NOMO-1 (cell line): ENCODE results near the gene SLCO3A1.

Source experiments
- DNase-seq, 2 experiments: peaks; one replicate each; lab custom pipeline; 2025; ENCODE audit not compliant: unreplicated experiment in 2 of 2; lab: John Stamatoyannopoulos, UW

The SLCO3A1 gene

GRCh38 chr15:92082006-92082843 lies 228.7 kb downstream of the SLCO3A1 start:
- DNase-seq, result peak; percentile 11 to 54

- no peak for DNase-seq
These were observed 229.7 kb downstream of the SLCO3A1 start for GRCh38 chr15:92083190-92083589.

GRCh38 chr15:92087211-92087610 lies 233.7 kb downstream of the SLCO3A1 start:
- no peak for DNase-seq

- no peak for DNase-seq
These were observed 237.7 kb downstream of the SLCO3A1 start for GRCh38 chr15:92091155-92091734.

DNA sequence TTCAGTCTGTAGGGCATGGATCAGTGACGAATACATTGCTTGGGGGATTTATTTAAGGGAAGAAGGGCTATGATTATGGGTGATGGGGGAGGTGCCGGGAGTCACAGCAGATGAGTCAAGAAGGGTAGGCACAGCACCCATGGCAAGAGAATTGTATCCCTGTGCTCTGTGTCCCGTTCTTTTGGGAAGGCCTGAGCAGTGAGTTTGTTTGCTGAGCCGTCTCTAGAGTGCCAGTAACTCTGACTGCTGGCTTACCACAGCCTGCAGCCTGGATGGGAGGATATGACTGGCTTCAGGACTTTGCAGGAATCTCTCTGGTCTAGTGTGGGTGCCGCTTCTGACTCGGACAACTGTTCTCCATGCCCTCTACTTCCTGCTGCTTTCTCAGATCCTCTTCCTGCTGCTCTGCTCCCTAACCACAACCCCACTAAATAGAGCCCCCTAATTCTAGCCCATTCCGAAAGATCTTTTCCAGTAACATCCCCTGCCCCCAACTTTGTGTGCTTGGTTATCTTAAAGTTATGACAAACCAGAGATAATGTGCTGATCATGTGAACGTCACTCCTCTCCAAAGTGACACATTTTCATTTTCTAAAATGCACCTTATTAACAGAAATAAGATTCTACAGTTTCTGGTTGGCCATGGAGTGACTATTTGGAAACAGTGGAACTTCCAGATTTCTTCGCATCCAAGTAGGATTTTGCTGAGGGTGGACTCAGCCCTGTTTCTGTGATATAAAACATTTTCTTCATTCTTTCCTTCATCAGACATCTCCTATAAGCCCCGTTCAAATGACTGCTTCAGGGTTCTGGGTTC lies 239.0 kb downstream of the SLCO3A1 start:
- no peak for DNase-seq

- peak; percentile 30 to 60 for DNase-seq
These were observed 242.2 kb downstream of the SLCO3A1 start for GRCh38 chr15:92095693-92096092.

- peak; percentile 7 to 51 for DNase-seq
These were observed 244.1 kb downstream of the SLCO3A1 start for GRCh38 chr15:92097474-92098178.

- no peak for DNase-seq
These were observed 245.4 kb downstream of the SLCO3A1 start for GRCh38 chr15:92098869-92099268.

DNA sequence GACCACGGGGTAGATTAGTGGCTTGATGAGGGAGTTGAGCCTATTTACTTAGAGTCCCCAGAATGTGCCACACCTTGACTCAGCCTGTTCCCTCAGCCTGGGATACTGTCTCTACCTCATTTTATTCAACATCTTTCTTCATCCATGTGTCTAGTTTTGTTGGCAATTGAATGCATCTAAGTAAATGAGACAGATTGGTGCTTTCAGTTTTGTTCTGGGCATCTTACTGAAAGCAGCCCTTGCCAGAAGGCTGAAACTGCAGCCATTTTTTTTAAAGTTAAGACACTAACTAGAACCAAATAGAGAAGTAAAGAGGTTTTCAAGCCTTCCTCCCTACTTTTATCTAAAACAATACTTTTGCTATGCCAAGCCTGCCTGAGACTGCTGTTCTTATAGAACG lies 246.8 kb downstream of the SLCO3A1 start:
- no peak for DNase-seq

- DNase-seq, result no peak
These were observed 247.2 kb downstream of the SLCO3A1 start for GRCh38 chr15:92100751-92101150.

DNA sequence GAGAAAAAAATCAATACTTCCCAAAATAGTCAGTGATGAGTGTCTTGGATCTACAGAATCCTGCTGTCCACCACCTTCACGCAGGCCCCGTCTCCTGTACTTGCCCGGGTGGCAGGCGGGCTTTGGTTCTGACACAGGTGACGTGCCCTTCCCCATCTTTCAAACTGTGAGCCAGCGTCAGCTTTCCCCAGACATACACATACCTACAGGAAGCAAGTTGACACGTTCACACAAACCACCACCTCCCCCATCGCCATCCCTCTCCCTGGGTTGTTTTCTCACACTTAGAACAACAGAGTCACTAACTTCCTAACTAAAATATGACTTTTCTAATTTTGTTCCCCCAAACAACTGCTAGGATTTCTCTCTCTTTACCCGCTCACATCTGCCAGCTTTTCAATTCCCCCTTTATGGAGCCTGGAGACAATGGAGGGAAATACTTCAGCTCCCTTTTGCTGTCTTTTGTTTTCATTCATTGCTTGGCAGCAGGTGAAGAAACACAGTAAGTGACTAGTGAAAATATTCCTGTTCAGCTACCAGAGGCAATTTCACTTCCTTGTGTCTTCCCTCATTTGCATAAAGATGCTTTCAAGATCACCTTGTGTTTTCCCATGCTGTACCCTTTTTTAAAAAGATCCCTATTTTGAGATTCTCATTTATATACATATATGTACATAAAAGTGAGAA lies 248.3 kb downstream of the SLCO3A1 start:
- DNase-seq, result no peak

- DNase-seq, result no peak
These were observed 248.9 kb downstream of the SLCO3A1 start for GRCh38 chr15:92102395-92102755.

- DNase-seq, result no peak
These were observed 250.6 kb downstream of the SLCO3A1 start for GRCh38 chr15:92104072-92104471.

DNA sequence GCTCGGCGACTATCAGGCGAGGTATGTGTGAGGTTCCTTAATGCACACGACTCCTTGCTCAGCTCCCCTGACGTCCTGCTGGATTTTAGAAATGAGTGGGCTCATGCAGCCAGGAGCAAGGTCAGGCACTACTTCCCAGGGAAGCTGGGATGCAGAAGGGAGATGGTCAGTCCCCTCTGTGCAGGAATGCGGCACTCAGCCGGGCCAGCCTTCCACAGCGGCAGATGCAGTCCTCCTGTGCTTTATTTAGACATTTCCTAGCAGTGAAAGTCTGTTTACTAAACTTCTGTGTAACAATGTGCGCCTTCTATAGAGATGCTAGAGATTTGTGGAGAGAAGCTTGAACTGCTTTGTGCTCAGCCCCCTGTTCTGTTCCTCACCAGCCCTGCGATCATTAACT lies 252.1 kb downstream of the SLCO3A1 start:
- DNase-seq, result no peak

GRCh38 chr15:92107510-92107909 lies 254.0 kb downstream of the SLCO3A1 start:
- DNase-seq, result no peak

- no peak for DNase-seq
These were observed 255.8 kb downstream of the SLCO3A1 start for GRCh38 chr15:92109191-92109873.

DNA sequence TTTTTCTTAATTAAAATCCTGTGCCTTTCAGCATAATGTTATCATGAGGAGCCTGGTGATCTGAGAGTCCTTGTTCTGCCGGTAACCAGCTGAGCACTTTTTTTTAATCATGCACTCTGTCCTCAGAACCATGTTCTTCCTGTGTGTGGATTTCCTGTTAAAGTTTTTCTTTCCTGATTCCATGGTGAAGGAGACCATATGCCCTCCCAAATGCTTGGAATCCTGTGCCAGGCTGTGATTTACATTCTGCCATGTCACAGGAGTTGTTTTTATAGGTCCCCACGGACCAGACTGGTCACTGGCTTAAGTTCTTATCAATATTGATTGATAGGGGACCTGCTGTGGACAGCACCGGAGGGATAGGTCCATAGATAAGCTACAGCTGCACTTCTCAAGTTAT lies 257.8 kb downstream of the SLCO3A1 start:
- no peak for DNase-seq

DNA sequence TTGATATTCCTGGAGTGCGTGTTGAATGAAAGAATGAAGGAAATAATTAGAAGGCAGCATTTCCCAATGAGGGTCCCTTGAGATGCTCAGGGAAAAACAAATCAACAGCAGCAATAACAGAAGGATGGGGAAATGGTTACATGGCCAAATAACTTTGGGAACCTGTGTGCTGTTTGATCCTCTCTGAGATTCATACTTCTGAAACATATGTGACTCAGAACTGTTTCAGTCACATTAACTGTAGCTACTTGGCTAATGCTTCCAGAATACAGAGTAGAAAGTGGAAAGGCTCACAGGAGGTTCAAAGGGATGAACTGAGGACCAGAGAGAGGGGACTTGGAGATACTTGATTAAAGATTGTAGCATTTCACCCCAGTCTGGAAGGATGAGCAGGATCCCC lies 258.2 kb downstream of the SLCO3A1 start:
- DNase-seq, result no peak

DNA sequence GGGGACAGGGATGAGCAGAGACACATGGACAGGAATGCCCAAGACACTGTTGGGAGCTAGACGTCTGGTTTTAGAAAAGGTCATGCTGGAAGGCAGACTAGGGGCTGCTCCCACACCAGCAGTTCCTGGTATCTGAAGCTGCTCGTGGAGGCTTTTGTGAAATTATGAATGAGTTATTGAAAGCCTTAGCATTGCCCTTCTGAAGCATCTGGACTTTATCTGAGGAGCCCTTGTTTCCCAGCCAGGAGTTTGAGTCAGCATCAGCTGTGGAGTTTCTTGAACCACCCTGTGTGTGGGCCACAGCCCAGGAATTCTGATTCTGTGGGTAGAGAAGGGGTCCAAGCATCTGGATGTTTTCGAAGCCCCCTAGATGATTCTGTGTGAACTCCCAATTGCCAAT lies 258.7 kb downstream of the SLCO3A1 start:
- no peak for DNase-seq

DNA sequence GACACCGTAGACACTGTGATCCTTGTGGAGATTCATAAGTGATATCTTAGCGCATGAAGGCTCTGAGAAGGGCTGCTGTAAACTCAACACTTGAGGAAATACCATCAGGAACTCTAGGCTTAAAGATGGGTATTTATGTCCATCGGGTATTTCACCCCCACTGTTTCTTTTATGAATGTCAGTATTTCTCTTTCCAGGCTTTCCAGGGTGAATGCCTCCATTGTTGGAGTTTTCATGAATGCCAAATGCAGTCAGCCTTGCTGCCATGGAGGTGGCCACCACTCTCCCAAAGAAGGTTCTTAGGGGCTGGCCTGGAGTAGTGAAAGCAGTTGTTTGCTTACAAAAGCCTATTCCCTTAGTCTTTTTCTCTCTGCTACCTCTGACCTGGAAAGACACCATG lies 259.2 kb downstream of the SLCO3A1 start:
- no peak for DNase-seq
